ENCODE data around the gene FGA. TPM values are rescaled to one million over a fixed set of nuclear protein-coding genes. Genes with fewer than 3 reads are reported as not detected.
"Not testable (repeated sequence)": the region's sequence is repeated elsewhere in the genome, so short reads cannot be mapped to it uniquely, and the experiment has no call there.

FGA gene
- total RNA-seq, 1 experiment from 2014 or later, result not detected

- DNase-seq (ENCODE audit: low read depth), result no peak
- in situ Hi-C loops (cut with HindIII; ENCODE audit: low pct_unique_long_range_greater_than_20kb, low sequenced_read_pairs), result no loop called here
Measured at GRCh38 chr4:154610582-154610981, 20.0 kb upstream of the FGA start.

- in situ Hi-C loops (cut with HindIII; ENCODE audit: low pct_unique_long_range_greater_than_20kb, low sequenced_read_pairs), result no loop called here
Measured at GRCh38 chr4:154609532-154609931, 19.0 kb upstream of the FGA start.

GRCh38 chr4:154608361-154609252 lies 18.1 kb upstream of the FGA start:
- in situ Hi-C loops (cut with HindIII; ENCODE audit: low pct_unique_long_range_greater_than_20kb, low sequenced_read_pairs), result no loop called here
- DNase-seq (ENCODE audit: low read depth), result no peak

More at GRCh38 chr4:154609532-154609931, 19.0 kb upstream of the FGA start:
- no peak for DNase-seq (ENCODE audit: low read depth)

GRCh38 chr4:154606728-154607723 lies 16.5 kb upstream of the FGA start:
- in situ Hi-C loops (cut with HindIII; ENCODE audit: low pct_unique_long_range_greater_than_20kb, low sequenced_read_pairs), result no loop called here
- no peak for DNase-seq (ENCODE audit: low read depth)

DNA sequence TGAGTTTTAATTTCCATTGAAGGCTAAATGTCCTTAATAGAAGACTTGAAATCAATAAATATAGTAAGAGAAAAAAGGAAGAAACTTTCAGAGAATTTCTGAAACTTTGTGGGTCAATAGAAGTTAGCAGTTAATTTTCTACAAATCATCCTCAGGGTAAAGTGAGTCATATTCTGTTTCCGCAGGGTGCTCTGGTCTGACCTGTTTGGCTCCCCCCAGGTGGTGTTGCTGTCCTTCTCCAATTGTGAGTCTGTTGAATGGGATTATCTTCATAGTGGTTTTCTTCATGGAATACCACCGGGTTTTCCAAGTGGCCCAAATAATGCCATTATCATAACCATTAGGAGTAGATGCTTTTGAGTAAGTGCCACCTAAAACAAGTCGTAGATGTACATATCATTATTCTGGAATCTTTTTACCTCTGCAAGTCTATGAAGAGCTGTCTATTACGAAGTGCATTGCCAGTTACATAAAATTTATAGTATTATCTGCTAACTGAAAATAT lies 14.2 kb upstream of the FGA start:
- no peak for DNase-seq (ENCODE audit: low read depth)
- in situ Hi-C loops (cut with HindIII; ENCODE audit: low pct_unique_long_range_greater_than_20kb, low sequenced_read_pairs), result no loop called here

DNA sequence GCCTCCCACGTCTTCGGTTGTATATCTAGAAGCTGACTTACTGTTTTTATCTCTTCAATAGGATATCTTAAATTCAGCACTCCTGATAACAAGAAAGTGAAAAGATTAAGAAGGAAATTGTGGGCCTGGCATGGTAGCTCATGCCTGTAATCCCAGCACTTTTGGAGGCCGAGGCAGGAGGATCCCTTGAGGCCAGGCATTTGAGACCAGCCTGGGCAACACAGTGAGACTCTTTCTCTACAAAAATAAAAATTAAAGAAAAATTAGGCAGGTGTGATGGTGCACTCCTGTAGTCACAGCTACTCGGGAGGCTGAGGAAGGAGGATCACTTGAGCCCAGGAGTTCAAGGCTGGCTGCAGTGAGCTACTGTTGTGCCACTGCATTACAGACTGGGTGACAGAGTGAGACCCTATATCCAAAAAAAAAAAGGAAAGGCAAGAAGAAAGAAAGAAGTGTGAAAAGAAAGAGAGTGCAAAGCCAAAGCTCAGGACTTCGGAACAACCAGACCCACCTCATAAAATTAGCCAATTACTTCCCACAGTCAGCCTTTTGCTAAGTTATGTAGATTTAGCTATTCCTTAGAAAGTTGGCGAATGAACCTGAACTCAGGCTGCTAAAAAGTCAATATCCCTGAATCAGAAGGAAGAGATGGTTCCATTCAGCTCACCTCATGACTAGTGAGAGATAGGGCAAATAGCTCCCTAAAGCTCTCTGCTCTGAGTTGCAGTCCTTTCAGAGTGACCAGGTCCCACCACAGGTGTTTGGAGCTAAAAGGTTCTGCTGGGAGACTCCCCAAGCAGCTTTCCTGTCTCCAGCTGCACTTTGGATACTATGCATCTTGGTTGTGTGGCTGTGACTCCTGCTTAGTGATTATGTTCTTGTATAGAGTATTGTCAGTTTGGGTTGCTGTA lies 12.7 kb upstream of the FGA start:
- DNase-seq (ENCODE audit: low read depth), result no peak
- in situ Hi-C loops (cut with HindIII; ENCODE audit: low pct_unique_long_range_greater_than_20kb, low sequenced_read_pairs), result no loop called here

- DNase-seq (ENCODE audit: low read depth), result no peak
- in situ Hi-C loops (cut with HindIII; ENCODE audit: low pct_unique_long_range_greater_than_20kb, low sequenced_read_pairs), result no loop called here
Measured at GRCh38 chr4:154602404-154603020, 12.0 kb upstream of the FGA start.

GRCh38 chr4:154597798-154598774 lies 7.5 kb upstream of the FGA start:
- in situ Hi-C loops (cut with HindIII; ENCODE audit: low pct_unique_long_range_greater_than_20kb, low sequenced_read_pairs), result no loop called here
- DNase-seq (ENCODE audit: low read depth), result no peak

DNA sequence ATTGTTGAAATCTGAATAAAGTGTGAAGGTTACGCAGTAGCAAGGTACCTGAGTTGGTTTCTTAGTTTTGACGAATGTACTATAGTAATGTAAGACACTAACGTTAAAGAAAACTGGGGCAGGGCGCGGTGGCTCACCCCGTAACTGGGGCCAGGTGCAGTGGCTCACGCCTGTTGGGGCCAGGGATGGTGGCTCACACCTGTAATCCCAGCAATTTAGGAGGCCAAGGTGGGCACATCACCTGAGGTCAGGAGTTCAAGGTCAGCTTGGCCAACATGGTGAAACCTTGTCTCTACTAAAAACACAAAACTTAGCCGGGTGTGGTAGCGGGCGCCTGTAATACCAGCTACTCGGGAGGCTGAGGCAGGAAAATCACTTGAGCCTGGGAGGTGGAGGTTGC lies 6.7 kb upstream of the FGA start:
- DNase-seq (ENCODE audit: low read depth); in situ Hi-C loops (cut with HindIII; ENCODE audit: low pct_unique_long_range_greater_than_20kb, low sequenced_read_pairs): not testable (repeated sequence)

- in situ Hi-C loops (cut with HindIII; ENCODE audit: low pct_unique_long_range_greater_than_20kb, low sequenced_read_pairs), result no loop called here
- peak; percentile 52 for DNase-seq (ENCODE audit: low read depth)
Measured at GRCh38 chr4:154595807-154596206, 5.3 kb upstream of the FGA start.

DNA sequence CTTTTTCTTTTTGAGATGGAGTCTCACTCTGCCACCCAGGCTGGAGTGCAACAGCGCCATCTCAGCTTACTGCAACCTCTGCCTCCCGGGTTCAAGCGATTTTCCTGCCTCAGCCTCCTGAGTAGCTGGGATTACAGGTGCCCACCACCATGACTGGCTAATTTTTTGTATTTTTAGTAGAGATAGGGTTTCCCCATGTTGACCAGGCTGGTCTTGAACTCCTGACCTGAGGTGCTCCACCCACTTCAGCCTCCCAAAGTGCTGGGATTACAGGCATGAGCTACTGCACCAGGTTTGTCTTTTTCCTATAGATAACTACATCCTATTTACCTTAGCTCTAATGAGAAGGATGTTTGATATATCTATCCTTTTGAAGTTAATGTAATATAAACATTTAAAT lies 3.8 kb upstream of the FGA start:
- DNase-seq (ENCODE audit: low read depth); in situ Hi-C loops (cut with HindIII; ENCODE audit: low pct_unique_long_range_greater_than_20kb, low sequenced_read_pairs): not testable (repeated sequence)

GRCh38 chr4:154593868-154594267 lies 3.3 kb upstream of the FGA start:
- in situ Hi-C loops (cut with HindIII; ENCODE audit: low pct_unique_long_range_greater_than_20kb, low sequenced_read_pairs), result no loop called here
- DNase-seq (ENCODE audit: low read depth), result no peak

DNA sequence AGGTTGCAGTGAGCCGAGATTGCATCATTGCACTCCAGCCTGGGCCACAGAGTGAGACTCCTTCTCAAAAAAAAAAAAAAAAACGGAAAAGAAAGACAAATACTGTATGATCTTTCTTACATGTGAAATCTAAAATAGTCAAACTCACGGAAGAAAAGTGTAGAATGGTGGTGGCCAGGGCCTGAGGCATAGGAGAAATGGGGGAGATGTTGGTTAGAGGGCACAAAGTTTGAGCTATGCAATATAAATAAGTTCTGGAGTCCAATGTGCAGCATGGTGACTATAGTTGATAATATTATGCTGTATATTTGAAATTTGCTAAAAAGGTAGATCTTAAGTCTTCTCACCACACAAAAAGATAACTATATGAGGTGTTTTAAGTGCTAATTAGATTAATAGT lies 1.3 kb upstream of the FGA start:
- in situ Hi-C loops (cut with HindIII; ENCODE audit: low pct_unique_long_range_greater_than_20kb, low sequenced_read_pairs), result no loop called here
- no peak for DNase-seq (ENCODE audit: low read depth)

- in situ Hi-C loops (cut with HindIII; ENCODE audit: low pct_unique_long_range_greater_than_20kb, low sequenced_read_pairs), result no loop called here
Measured at GRCh38 chr4:154589296-154590197, 995 bp downstream of the FGA start.

DNA sequence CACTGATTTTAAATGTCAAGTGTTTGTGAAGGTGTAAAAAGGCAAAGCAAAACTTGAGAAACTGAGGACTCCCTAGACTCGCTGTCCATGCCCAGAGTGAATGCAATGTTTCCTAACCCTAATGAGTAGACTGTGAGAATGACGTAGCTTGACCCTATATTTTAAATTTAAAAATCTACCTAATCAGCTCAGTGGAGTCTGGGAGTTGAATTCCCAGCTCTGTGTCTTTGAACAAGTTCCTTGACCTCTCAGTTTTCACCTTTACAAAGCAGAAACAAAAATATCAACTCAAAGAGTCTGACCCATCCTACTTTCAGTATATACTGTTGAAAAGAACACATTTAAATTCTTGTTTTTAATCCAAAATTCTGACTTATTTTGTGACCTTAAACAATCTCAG lies 2.3 kb downstream of the FGA start:
- in situ Hi-C loops (cut with HindIII; ENCODE audit: low pct_unique_long_range_greater_than_20kb, low sequenced_read_pairs), result no loop called here
- no peak for DNase-seq (ENCODE audit: low read depth)

More at GRCh38 chr4:154589296-154590197, 995 bp downstream of the FGA start:
- DNase-seq (ENCODE audit: low read depth), result no peak
